ENCODE measurements around the gene GPC6.

DNA sequence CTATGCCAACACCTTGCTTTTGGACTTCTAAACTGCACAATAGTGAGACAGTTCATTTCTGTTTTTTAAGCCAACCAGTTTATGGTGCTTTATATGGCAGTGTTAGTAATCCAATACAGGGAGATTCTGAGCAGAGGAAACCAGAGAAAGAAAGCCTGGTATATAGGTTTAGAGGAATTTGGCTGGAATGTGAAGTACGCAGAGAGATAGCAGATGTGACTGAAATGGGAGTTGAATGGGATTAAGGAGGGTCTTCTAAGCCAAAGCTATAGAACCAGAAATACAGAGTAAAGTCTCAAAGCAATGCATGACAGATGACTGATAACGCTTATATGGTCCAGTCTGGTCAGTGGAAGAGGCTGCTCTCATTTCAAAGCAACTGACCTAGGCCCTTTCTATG lies 453.7 kb downstream of the GPC6 start:
- TF ChIP-seq, protein P1, sequence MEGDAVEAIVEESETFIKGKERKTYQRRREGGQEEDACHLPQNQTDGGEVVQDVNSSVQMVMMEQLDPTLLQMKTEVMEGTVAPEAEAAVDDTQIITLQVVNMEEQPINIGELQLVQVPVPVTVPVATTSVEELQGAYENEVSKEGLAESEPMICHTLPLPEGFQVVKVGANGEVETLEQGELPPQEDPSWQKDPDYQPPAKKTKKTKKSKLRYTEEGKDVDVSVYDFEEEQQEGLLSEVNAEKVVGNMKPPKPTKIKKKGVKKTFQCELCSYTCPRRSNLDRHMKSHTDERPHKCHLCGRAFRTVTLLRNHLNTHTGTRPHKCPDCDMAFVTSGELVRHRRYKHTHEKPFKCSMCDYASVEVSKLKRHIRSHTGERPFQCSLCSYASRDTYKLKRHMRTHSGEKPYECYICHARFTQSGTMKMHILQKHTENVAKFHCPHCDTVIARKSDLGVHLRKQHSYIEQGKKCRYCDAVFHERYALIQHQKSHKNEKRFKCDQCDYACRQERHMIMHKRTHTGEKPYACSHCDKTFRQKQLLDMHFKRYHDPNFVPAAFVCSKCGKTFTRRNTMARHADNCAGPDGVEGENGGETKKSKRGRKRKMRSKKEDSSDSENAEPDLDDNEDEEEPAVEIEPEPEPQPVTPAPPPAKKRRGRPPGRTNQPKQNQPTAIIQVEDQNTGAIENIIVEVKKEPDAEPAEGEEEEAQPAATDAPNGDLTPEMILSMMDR (IDR thresholded peaks at IDR 0.05): no peak
- TF ChIP-seq POLR2A (IDR thresholded peaks at IDR 0.05): no peak
